HG03060 (cell line): ENCODE data around the gene FCHSD1.
A peak's percentile ranks its signal among the peaks of the same experiment; 100 is the strongest.

Source experiments
- ATAC-seq: cut with Tn5 transposase; IDR thresholded peaks from one replicate; pipeline ENCODE4 v1.9.1; 2021; ENCODE audit warnings: low read depth, moderate number of reproducible peaks; ENCODE audit not compliant: unreplicated experiment

FCHSD1 gene

GRCh38 chr5:141650851-141651727 is at the start of gene FCHSD1:
TSS of gene FCHSD1 (minus strand) at chr5:141651418. CDS start at chr5:141651368, 50 bp downstream.
- peak; percentile 63 for ATAC-seq

- ATAC-seq, result no peak
Measured at GRCh38 chr5:141697586-141697985, 46.4 kb upstream of the FCHSD1 start.

- ATAC-seq, result no peak
Measured at GRCh38 chr5:141696431-141696830, 45.2 kb upstream of the FCHSD1 start.

- ATAC-seq, result no peak
Measured at GRCh38 chr5:141695627-141696215, 44.5 kb upstream of the FCHSD1 start.

GRCh38 chr5:141694479-141694878 is 43.3 kb upstream of the FCHSD1 start:
- no peak for ATAC-seq

- ATAC-seq, result no peak
Measured at GRCh38 chr5:141692919-141693725, 41.9 kb upstream of the FCHSD1 start.

- no peak for ATAC-seq
Measured at GRCh38 chr5:141692533-141692888, 41.3 kb upstream of the FCHSD1 start.

- ATAC-seq, result no peak
Measured at GRCh38 chr5:141691867-141692532, 40.8 kb upstream of the FCHSD1 start.

GRCh38 chr5:141691286-141691866 is 40.2 kb upstream of the FCHSD1 start:
- no peak for ATAC-seq

GRCh38 chr5:141686648-141687416 is 35.6 kb upstream of the FCHSD1 start:
- no peak for ATAC-seq

GRCh38 chr5:141685591-141685990 is 34.4 kb upstream of the FCHSD1 start:
- no peak for ATAC-seq

GRCh38 chr5:141683596-141684141 is 32.5 kb upstream of the FCHSD1 start:
- no peak for ATAC-seq

- no peak for ATAC-seq
Measured at GRCh38 chr5:141681695-141682641, 30.8 kb upstream of the FCHSD1 start, which contains the start of gene ARAP3. TSS of gene ARAP3 (minus strand) at chr5:141682230. CDS start at chr5:141680486, 1,744 bp downstream.

GRCh38 chr5:141681295-141681694 is 30.1 kb upstream of the FCHSD1 start:
- no peak for ATAC-seq

GRCh38 chr5:141680751-141681201 is 29.6 kb upstream of the FCHSD1 start:
- no peak for ATAC-seq

- ATAC-seq, result no peak
Measured at GRCh38 chr5:141680178-141680577, 29.0 kb upstream of the FCHSD1 start.

GRCh38 chr5:141677415-141677814 is 26.2 kb upstream of the FCHSD1 start:
- no peak for ATAC-seq

GRCh38 chr5:141675672-141676071 is 24.5 kb upstream of the FCHSD1 start:
- ATAC-seq, result no peak
